ENCODE data around the gene ARCN1.
"Not testable (repeated sequence)": the region's sequence is repeated elsewhere in the genome, so short reads cannot be mapped to it uniquely, and the experiment has no call there.

The ARCN1 gene

GRCh38 chr11:118606844-118607228 lies 34.6 kb downstream of the ARCN1 start:
- no peak for TF ChIP-seq CTCF (IDR thresholded peaks at IDR 0.05; ENCODE audit: extremely low read depth, missing control alignments)
- DNase-seq (ENCODE audit: low spot score): no peak

- no peak for DNase-seq (ENCODE audit: low spot score)
- peak; percentile 29 for TF ChIP-seq CTCF (IDR thresholded peaks at IDR 0.05; ENCODE audit: extremely low read depth, missing control alignments)
These were observed 35.5 kb downstream of the ARCN1 start, which contains the start of gene PHLDB1 for GRCh38 chr11:118607401-118608359. Gene PHLDB1 (plus strand): TSS chr11:118607615. CDS start chr11:118613837, 6,222 bp downstream.

- no peak for DNase-seq (ENCODE audit: low spot score)
- no peak for TF ChIP-seq CTCF (IDR thresholded peaks at IDR 0.05; ENCODE audit: extremely low read depth, missing control alignments)
These were observed 36.4 kb downstream of the ARCN1 start for GRCh38 chr11:118608360-118609227.

GRCh38 chr11:118609380-118610224 lies 37.4 kb downstream of the ARCN1 start:
- no peak for TF ChIP-seq CTCF (IDR thresholded peaks at IDR 0.05; ENCODE audit: extremely low read depth, missing control alignments)
- DNase-seq (ENCODE audit: low spot score): no peak

GRCh38 chr11:118610225-118610772 lies 38.1 kb downstream of the ARCN1 start:
- DNase-seq (ENCODE audit: low spot score): no peak
- no peak for TF ChIP-seq CTCF (IDR thresholded peaks at IDR 0.05; ENCODE audit: extremely low read depth, missing control alignments)

GRCh38 chr11:118610773-118611432 lies 38.7 kb downstream of the ARCN1 start:
- DNase-seq (ENCODE audit: low spot score): peak; percentile 87
- peak; percentile 91 for TF ChIP-seq CTCF (IDR thresholded peaks at IDR 0.05; ENCODE audit: extremely low read depth, missing control alignments)

- DNase-seq (ENCODE audit: low spot score): not testable (repeated sequence)
These were observed 39.2 kb downstream of the ARCN1 start for GRCh38 chr11:118611433-118611795.
